Uterus (tissue), 2 donors: ENCODE data around the gene VPS41.

Experiments
- POLR2A ChIP-seq, 2 donors: fragments of 450-650 bp; IDR thresholded peaks; one replicate each; pipeline ENCODE4 v1.6.1; 2016; ENCODE audit warnings: antibody characterized with exemption in 2 of 2, mild to moderate bottlenecking in 1 of 2, moderate library complexity in 1 of 2
- TF ChIP-seq, protein P1 (sequence below), 4 experiments: fragments of 200-600 bp in 2 of 4; fragments of 450-650 bp in 2 of 4; sonication (generic) in 2 of 4; IDR thresholded peaks; one replicate each; pipeline ENCODE4 v1.5.1; 2016 to 2019; ENCODE audit warnings: antibody characterized with exemption in 4 of 4, mild to moderate bottlenecking in 2 of 4, moderate library complexity in 1 of 4

GRCh38 chr7:38751416-38751815, 157.6 kb downstream of the VPS41 start:
- no peak for TF ChIP-seq POLR2A (IDR thresholded peaks at IDR 0.05)
- TF ChIP-seq, protein P1, sequence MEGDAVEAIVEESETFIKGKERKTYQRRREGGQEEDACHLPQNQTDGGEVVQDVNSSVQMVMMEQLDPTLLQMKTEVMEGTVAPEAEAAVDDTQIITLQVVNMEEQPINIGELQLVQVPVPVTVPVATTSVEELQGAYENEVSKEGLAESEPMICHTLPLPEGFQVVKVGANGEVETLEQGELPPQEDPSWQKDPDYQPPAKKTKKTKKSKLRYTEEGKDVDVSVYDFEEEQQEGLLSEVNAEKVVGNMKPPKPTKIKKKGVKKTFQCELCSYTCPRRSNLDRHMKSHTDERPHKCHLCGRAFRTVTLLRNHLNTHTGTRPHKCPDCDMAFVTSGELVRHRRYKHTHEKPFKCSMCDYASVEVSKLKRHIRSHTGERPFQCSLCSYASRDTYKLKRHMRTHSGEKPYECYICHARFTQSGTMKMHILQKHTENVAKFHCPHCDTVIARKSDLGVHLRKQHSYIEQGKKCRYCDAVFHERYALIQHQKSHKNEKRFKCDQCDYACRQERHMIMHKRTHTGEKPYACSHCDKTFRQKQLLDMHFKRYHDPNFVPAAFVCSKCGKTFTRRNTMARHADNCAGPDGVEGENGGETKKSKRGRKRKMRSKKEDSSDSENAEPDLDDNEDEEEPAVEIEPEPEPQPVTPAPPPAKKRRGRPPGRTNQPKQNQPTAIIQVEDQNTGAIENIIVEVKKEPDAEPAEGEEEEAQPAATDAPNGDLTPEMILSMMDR (IDR thresholded peaks at IDR 0.05): no peak
